Stimulated activated CD8-positive, alpha-beta memory T cell treated with anti-CD3 and anti-CD28 coated beads, Interleukin-4, amount 100 ng/mL, for 48 hours (primary cell): ENCODE data around the gene TMEM237.

Experiments
- DNase-seq: peaks from one replicate; pipeline ENCODE4 v3.0.0-alpha.2; 2020

The TMEM237 gene

GRCh38 chr2:201639205-201639604, 4.1 kb downstream of the TMEM237 start:
- DNase-seq: no peak

- no peak for DNase-seq
Observed at GRCh38 chr2:201638326-201638725, 5.0 kb downstream of the TMEM237 start.

- DNase-seq: no peak
Observed at GRCh38 chr2:201633661-201634249, 9.5 kb downstream of the TMEM237 start.

- no peak for DNase-seq
Observed at GRCh38 chr2:201631041-201631440, 12.3 kb downstream of the TMEM237 start.

GRCh38 chr2:201630577-201630976, 12.7 kb downstream of the TMEM237 start:
- no peak for DNase-seq

- no peak for DNase-seq
Observed at GRCh38 chr2:201628545-201628944, 14.8 kb downstream of the TMEM237 start.

GRCh38 chr2:201622306-201622970, 20.9 kb downstream of the TMEM237 start:
- DNase-seq: no peak

GRCh38 chr2:201621293-201621999, 21.9 kb downstream of the TMEM237 start:
- DNase-seq: no peak

GRCh38 chr2:201618744-201619662, 24.3 kb downstream of the TMEM237 start:
- DNase-seq: no peak

GRCh38 chr2:201608021-201608420, 35.3 kb downstream of the TMEM237 start:
- no peak for DNase-seq

GRCh38 chr2:201607568-201607967, 35.7 kb downstream of the TMEM237 start:
- no peak for DNase-seq

- DNase-seq: no peak
Observed at GRCh38 chr2:201600906-201601305, 42.4 kb downstream of the TMEM237 start.

GRCh38 chr2:201597397-201597796, 45.9 kb downstream of the TMEM237 start:
- no peak for DNase-seq

GRCh38 chr2:201580486-201580885, 62.8 kb downstream of the TMEM237 start:
- DNase-seq: no peak

- DNase-seq: no peak
Observed at GRCh38 chr2:201579536-201579935, 63.8 kb downstream of the TMEM237 start.

GRCh38 chr2:201575971-201576370, 67.3 kb downstream of the TMEM237 start:
- no peak for DNase-seq

- no peak for DNase-seq
Observed at GRCh38 chr2:201574766-201575165, 68.5 kb downstream of the TMEM237 start.

- DNase-seq: no peak
Observed at GRCh38 chr2:201572846-201573508, 70.3 kb downstream of the TMEM237 start.
